ENCODE measurements around the gene CEP72.

The CEP72 gene

DNA sequence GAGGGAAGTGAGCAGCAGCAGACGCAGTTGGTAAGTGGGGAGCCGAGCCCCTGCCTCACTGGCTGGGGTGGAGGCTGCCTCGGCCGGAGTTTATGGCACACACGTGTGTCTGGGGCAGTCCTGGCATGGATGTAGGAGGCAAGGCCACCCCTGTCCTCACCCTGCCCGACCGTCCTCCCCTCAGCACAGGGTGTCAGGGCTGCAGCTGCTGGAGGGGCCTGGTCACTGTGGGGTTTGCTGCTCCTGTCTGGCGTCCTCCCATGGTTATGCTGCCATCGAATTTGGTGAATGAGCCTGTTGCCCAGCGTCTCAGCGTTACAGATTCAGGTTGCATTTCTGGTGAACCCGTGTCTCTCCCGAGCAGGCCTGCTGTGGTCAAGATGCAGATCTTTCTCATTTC, 32.4 kb downstream of the CEP72 start:
- Histone ChIP-seq H3K27me3 (ENCODE audit: control insufficient read depth, low read length) (no peaks in the 10 kb centered on the region), H3K27ac (ENCODE audit: low read depth, low read length) (no peak overlapping the region), H4K20me1 (ENCODE audit: control insufficient read depth, insufficient read depth, low read depth, low read length) (no peaks in the 10 kb centered on the region)

DNA sequence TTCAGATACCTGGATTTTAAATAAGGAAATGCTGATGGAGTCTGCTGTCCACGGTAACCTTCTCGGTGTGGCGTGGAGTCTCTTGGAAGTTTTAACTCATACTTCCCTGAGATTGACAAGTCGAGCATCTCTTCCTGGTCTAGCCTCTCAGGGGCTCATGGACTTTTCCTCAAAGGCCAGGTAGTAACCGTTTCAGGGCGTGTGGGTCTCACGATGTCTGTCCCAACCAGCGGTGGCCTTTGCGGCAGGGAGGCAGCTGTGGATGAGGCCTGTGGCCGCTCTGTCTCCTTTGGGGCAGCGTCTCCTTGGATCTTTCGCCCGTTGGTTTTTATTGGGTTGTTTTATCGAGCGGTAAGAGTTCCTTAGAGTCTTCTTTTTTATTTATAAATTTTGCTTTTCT, 32.8 kb downstream of the CEP72 start:
- Histone ChIP-seq H3K79me2 (ENCODE audit: control insufficient read depth, low read length) (no peaks in the 10 kb centered on the region), H3K36me3 (ENCODE audit: control insufficient read depth, low read length) (peaks cover 77% of the 10 kb centered on the region), H3K4me3 (ENCODE audit: low read length) (no peak overlapping the region), H3K27me3 (ENCODE audit: control insufficient read depth, low read length) (no peaks in the 10 kb centered on the region), H3K4me2 (ENCODE audit: low read length) (no peak overlapping the region), H3F3A (ENCODE audit: control insufficient read depth, insufficient read depth) (no peaks in the 10 kb centered on the region), H3K9me3 (ENCODE audit: control insufficient read depth, insufficient read depth, low read length) (peaks cover 19% of the 10 kb centered on the region), H3K27ac (ENCODE audit: low read depth, low read length) (no peak overlapping the region), H3K4me1 (ENCODE audit: control insufficient read depth, low read length) (peaks cover 12% of the 10 kb centered on the region), H4K20me1 (ENCODE audit: control insufficient read depth, insufficient read depth, low read depth, low read length) (no peaks in the 10 kb centered on the region), H3K9me2 (replicated peaks; ENCODE audit: control insufficient read depth, low read length) (no peaks in the 10 kb centered on the region)
- no peak for TF ChIP-seq EZH2phosphoT487 (IDR thresholded peaks at IDR 0.05; ENCODE audit: borderline replicate concordance, low read length)
- TF ChIP-seq, protein P1, sequence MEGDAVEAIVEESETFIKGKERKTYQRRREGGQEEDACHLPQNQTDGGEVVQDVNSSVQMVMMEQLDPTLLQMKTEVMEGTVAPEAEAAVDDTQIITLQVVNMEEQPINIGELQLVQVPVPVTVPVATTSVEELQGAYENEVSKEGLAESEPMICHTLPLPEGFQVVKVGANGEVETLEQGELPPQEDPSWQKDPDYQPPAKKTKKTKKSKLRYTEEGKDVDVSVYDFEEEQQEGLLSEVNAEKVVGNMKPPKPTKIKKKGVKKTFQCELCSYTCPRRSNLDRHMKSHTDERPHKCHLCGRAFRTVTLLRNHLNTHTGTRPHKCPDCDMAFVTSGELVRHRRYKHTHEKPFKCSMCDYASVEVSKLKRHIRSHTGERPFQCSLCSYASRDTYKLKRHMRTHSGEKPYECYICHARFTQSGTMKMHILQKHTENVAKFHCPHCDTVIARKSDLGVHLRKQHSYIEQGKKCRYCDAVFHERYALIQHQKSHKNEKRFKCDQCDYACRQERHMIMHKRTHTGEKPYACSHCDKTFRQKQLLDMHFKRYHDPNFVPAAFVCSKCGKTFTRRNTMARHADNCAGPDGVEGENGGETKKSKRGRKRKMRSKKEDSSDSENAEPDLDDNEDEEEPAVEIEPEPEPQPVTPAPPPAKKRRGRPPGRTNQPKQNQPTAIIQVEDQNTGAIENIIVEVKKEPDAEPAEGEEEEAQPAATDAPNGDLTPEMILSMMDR (IDR thresholded peaks at IDR 0.05; ENCODE audit: low read depth, low read length, poor library complexity, severe bottlenecking): no peak

More for the DNA sequence above, 32.4 kb downstream of the CEP72 start:
- peaks cover 12% of the 10 kb centered on the region for H3K4me1 ChIP-seq (ENCODE audit: control insufficient read depth, low read length)
- H3K36me3 ChIP-seq (ENCODE audit: control insufficient read depth, low read length): peaks cover 82% of the 10 kb centered on the region
- H3F3A ChIP-seq (ENCODE audit: control insufficient read depth, insufficient read depth): no peaks in the 10 kb centered on the region
- H3K4me3 ChIP-seq (ENCODE audit: low read length): no peak overlapping the region
- no peak overlapping the region for H3K4me2 ChIP-seq (ENCODE audit: low read length)
- peaks cover 19% of the 10 kb centered on the region for H3K9me3 ChIP-seq (ENCODE audit: control insufficient read depth, insufficient read depth, low read length)
- TF ChIP-seq EZH2phosphoT487 (IDR thresholded peaks at IDR 0.05; ENCODE audit: borderline replicate concordance, low read length): no peak
- TF ChIP-seq, protein P1 (IDR thresholded peaks at IDR 0.05; ENCODE audit: low read depth, low read length, poor library complexity, severe bottlenecking): no peak
- H3K9me2 ChIP-seq (replicated peaks; ENCODE audit: control insufficient read depth, low read length): no peaks in the 10 kb centered on the region
- no peaks in the 10 kb centered on the region for H3K79me2 ChIP-seq (ENCODE audit: control insufficient read depth, low read length)

DNA sequence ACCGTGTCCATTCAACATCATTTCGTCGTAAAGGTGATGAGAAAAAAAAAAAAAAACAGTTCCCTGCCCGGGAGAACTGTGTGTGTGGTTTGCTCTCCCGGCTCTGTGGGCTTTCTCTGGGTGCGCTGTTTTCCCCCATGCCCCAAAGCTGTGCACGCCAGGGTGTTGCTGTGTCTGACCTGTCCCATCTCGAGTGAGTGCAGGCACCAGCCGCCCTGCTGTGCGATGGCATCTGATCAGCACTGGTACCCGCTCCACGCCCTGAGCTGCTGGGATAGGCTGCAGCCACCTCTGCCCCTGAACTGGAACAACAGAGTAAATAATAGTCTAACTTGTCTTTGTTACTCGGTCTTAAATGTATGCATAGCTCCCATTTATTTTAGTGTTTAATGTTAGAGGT, 33.3 kb downstream of the CEP72 start:
- Histone ChIP-seq H3K36me3 (ENCODE audit: control insufficient read depth, low read length) (peaks cover 73% of the 10 kb centered on the region), H3K27ac (ENCODE audit: low read depth, low read length) (no peak overlapping the region), H3F3A (ENCODE audit: control insufficient read depth, insufficient read depth) (no peaks in the 10 kb centered on the region), H3K27me3 (ENCODE audit: control insufficient read depth, low read length) (no peaks in the 10 kb centered on the region), H3K4me2 (ENCODE audit: low read length) (no peak overlapping the region), H3K79me2 (ENCODE audit: control insufficient read depth, low read length) (no peaks in the 10 kb centered on the region), H3K4me3 (ENCODE audit: low read length) (no peak overlapping the region), H3K9me2 (replicated peaks; ENCODE audit: control insufficient read depth, low read length) (no peaks in the 10 kb centered on the region), H3K9me3 (ENCODE audit: control insufficient read depth, insufficient read depth, low read length) (peaks cover 19% of the 10 kb centered on the region), H4K20me1 (ENCODE audit: control insufficient read depth, insufficient read depth, low read depth, low read length) (no peaks in the 10 kb centered on the region), H3K4me1 (ENCODE audit: control insufficient read depth, low read length) (peaks cover 12% of the 10 kb centered on the region)
- TF ChIP-seq, protein P1 (IDR thresholded peaks at IDR 0.05; ENCODE audit: low read depth, low read length, poor library complexity, severe bottlenecking): no peak
- TF ChIP-seq EZH2phosphoT487 (IDR thresholded peaks at IDR 0.05; ENCODE audit: borderline replicate concordance, low read length): no peak
